Aortic smooth muscle cell (primary cell): Measurements from ENCODE around the gene ALAS1. TPM values are rescaled to one million over a fixed set of nuclear protein-coding genes. Genes with fewer than 3 reads are reported as not detected.

Experiments
- total RNA-seq: library from RNA; depleted of rRNA; stranded (reverse); fragments of >200 nt; gene quantifications from 2 replicates; pipeline ENCODE4 v1.2.3, GENCODE V29; 2014

Gene ALAS1
- 24.0 and 27.0 TPM in 2 replicates for total RNA-seq

GRCh38 chr3:52197842-52198625 is at the start of gene ALAS1:
Gene ALAS1 (plus strand): TSS chr3:52198160. CDS start chr3:52199242, 1,082 bp downstream.

GRCh38 chr3:52154135-52155094 is 43.5 kb upstream of the ALAS1 start, which contains the start of gene POC1A:
Gene POC1A (minus strand): TSS chr3:52154423. CDS start chr3:52154372, 51 bp downstream.

GRCh38 chr3:52225452-52226228 is 27.7 kb downstream of the ALAS1 start, which contains the start of gene TLR9:
Gene TLR9 (minus strand): TSS chr3:52225645. CDS start chr3:52225529, 116 bp downstream.

GRCh38 chr3:52238761-52239701 is 41.1 kb downstream of the ALAS1 start, which contains the start of gene TWF2:
Gene TWF2 (minus strand): TSS chr3:52239158. CDS start chr3:52239016, 142 bp downstream.

GRCh38 chr3:52245322-52246263 is 47.6 kb downstream of the ALAS1 start, which contains the start of gene PPM1M:
Gene PPM1M (plus strand): TSS chr3:52245759. CDS start chr3:52245825, 66 bp downstream.

Other genes with a start within 250 kb of the ALAS1 start
- under 0.01 TPM in 1 of 2 replicates, not detected in the other for gene GPR62, start 242.8 kb upstream of the ALAS1 start, total RNA-seq
- 36.2 and 41.3 TPM in 2 replicates for gene PCBP4, start 230.7 kb upstream of the ALAS1 start, total RNA-seq
- 22.6 and 23.8 TPM in 2 replicates for gene ABHD14B, start 224.1 kb upstream of the ALAS1 start, total RNA-seq
- gene ABHD14A, start 223.1 kb upstream of the ALAS1 start, total RNA-seq, result 12.2 and 12.8 TPM in 2 replicates
- 45.0 and 52.8 TPM in 2 replicates for gene ACY1, start 214.6 kb upstream of the ALAS1 start, total RNA-seq
- 1,025 and 1,179 TPM in 2 replicates for gene RPL29, start 202.3 kb upstream of the ALAS1 start, total RNA-seq
- gene DUSP7, start 141.6 kb upstream of the ALAS1 start, total RNA-seq, result 7.4 and 8.8 TPM in 2 replicates
- 7.8 and 15.2 TPM in 2 replicates for gene POC1A, start 43.7 kb upstream of the ALAS1 start, total RNA-seq
- gene TLR9, start 27.5 kb downstream of the ALAS1 start, total RNA-seq, result under 0.01 TPM in 1 of 2 replicates, not detected in the other
- 73.0 and 78.6 TPM in 2 replicates for gene TWF2, start 41.0 kb downstream of the ALAS1 start, total RNA-seq
- gene PPM1M, start 47.6 kb downstream of the ALAS1 start, total RNA-seq, result 18.1 and 19.5 TPM in 2 replicates
- gene WDR82, start 80.5 kb downstream of the ALAS1 start, total RNA-seq, result 67.9 and 71.7 TPM in 2 replicates
- 11.4 and 13.2 TPM in 2 replicates for gene GLYCTK, start 89.7 kb downstream of the ALAS1 start, total RNA-seq
- gene DNAH1, start 118.2 kb downstream of the ALAS1 start, total RNA-seq, result 3.3 and 3.9 TPM in 2 replicates
- 38.7 and 48.1 TPM in 2 replicates for gene BAP1, start 211.8 kb downstream of the ALAS1 start, total RNA-seq
- gene PHF7, start 212.5 kb downstream of the ALAS1 start, total RNA-seq, result 4.8 and 7.4 TPM in 2 replicates
- under 0.01 and 0.19 TPM in 2 replicates for gene SEMA3G, start 246.9 kb downstream of the ALAS1 start, total RNA-seq